Parietal lobe (tissue), 2 donors: ENCODE data around the gene STOX1. TPM values are rescaled to one million over a fixed set of nuclear protein-coding genes. Genes with fewer than 3 reads are reported as not detected.

Experiments used
- small RNA-seq: library from RNA; depleted of rRNA; stranded (forward); fragments of <200 nt; gene quantifications from one replicate; pipeline ENCODE3, GENCODE V24; 2014; ENCODE audit warnings: low replicate concordance
- total RNA-seq: library from RNA; depleted of rRNA; stranded (reverse); fragments of >200 nt; gene quantifications from one replicate; pipeline ENCODE4 v1.2.3, GENCODE V29; 2014

The STOX1 gene
- 9.7 TPM for total RNA-seq

GRCh38 chr10:68826764-68827591 is at the start of gene STOX1:
Gene STOX1, plus strand, starts transcription at chr10:68827531. Its CDS starts 93 bp downstream, at chr10:68827624.

DNA sequence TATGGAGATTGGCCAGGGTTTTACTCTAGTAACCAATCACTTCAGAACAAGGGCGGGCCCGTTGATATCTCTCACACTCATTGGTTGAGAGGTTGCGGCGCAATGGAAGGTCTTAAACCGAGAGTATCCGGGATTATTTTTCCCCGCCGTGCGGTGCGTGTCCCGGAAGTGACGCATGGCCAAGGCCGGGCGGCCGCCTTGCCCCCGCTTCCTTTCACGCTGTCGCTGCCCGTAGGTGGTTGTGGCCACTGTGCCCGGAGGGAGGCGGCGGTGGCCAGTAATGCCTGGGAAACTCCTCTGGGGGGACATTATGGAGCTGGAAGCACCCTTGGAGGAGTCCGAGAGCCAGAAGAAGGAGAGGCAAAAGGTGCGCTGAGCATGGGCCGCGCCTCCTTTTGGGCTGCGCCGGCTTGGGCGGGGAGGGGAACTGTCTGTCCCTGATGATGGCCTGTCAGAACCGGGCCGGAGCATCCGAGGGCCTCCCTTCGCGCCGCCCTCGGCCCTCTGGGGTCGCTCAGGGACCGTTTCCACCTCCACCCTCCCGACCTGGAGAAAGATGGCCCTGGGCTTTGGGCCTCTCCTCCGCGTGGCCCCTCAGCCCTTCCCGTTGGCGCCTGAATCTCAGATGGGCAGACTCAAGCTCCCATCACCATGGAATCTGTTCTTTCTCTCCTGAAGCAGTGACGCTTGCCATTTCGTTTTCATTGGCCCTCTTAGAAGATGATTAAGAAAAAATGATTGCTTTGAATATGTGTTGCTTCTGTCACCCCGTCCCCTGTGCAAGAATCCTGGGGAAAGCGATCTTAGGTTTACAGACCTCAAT is 74.0 kb downstream of the STOX1 start, which contains the start of gene DDX50:
Gene DDX50 (plus strand): TSS at position 211 of the 823 bp plus-strand sequence. CDS start 70 bp downstream, at position 281.

Small RNA genes within 50 kb of the gene (small RNA-seq; reads per million reads assigned to genes)
- gene RNU6-571P (not detected), gene RNU6-697P (not detected)

Other genes starting within 250 kb of the STOX1 start
- 74.8 TPM for gene CCAR1, start 106.3 kb upstream of the STOX1 start, total RNA-seq
- 39.1 TPM for gene DDX50, start 73.8 kb downstream of the STOX1 start, total RNA-seq
- gene DDX21, start 128.6 kb downstream of the STOX1 start, total RNA-seq: 36.6 TPM
- gene KIFBP, start 161.3 kb downstream of the STOX1 start, total RNA-seq: 50.4 TPM